DLD1 (cell line): ENCODE data around the gene SLC39A13.

Experiments
- in situ Hi-C: cut with HindIII; loops from 2 replicates; pipeline ENCODE4 v1.10.0; 2017; ENCODE audit warnings: low sequenced_read_pairs

SLC39A13 gene

GRCh38 chr11:47400768-47401279 is 7.6 kb upstream of the SLC39A13 start:
- in situ Hi-C loops = no loop called here

- in situ Hi-C loops = no loop called here
Measured at GRCh38 chr11:47403135-47403534, 5.3 kb upstream of the SLC39A13 start.

- in situ Hi-C loops = no loop called here
Measured at GRCh38 chr11:47403571-47403970, 4.8 kb upstream of the SLC39A13 start.

GRCh38 chr11:47406896-47407745 is 1.3 kb upstream of the SLC39A13 start:
- in situ Hi-C loops = no loop called here

- in situ Hi-C loops = no loop called here
Measured at GRCh38 chr11:47408598-47409439, 429 bp downstream of the SLC39A13 start.

- in situ Hi-C loops = no loop called here
Measured at GRCh38 chr11:47409440-47410369, 1.3 kb downstream of the SLC39A13 start.

GRCh38 chr11:47410370-47411264 is 2.2 kb downstream of the SLC39A13 start:
- in situ Hi-C loops = no loop called here

GRCh38 chr11:47411884-47412746 is 3.7 kb downstream of the SLC39A13 start:
- in situ Hi-C loops = no loop called here

- in situ Hi-C loops = no loop called here
Measured at GRCh38 chr11:47413351-47413750, 5.0 kb downstream of the SLC39A13 start.

- in situ Hi-C loops = no loop called here
Measured at GRCh38 chr11:47413908-47414684, 5.7 kb downstream of the SLC39A13 start.

GRCh38 chr11:47414685-47415070 is 6.3 kb downstream of the SLC39A13 start:
- in situ Hi-C loops = no loop called here

GRCh38 chr11:47415091-47415854 is 6.9 kb downstream of the SLC39A13 start:
- in situ Hi-C loops = no loop called here

- in situ Hi-C loops = no loop called here
Measured at GRCh38 chr11:47415949-47416472, 7.6 kb downstream of the SLC39A13 start.

- in situ Hi-C loops = no loop called here
Measured at GRCh38 chr11:47417712-47418111, 9.3 kb downstream of the SLC39A13 start.

GRCh38 chr11:47418454-47419259 is 10.3 kb downstream of the SLC39A13 start:
- in situ Hi-C loops = no loop called here

GRCh38 chr11:47425611-47426010 is 17.2 kb downstream of the SLC39A13 start:
- in situ Hi-C loops = no loop called here
